SK-N-SH treated with all-trans-retinoic acid at 6 μM for 48 hours (cell line): ENCODE measurements around the gene LYZL6.

Experiments
- ATAC-seq: fragments of 200-7000 bp; cut with Tn5 transposase; 3 replicates; pipeline ENCODE4 v1.9.1; 2020; ENCODE audit warnings: mild to moderate bottlenecking, moderate library complexity
- ARNTL ChIP-seq: fragments of 450-650 bp; formaldehyde crosslinking; IDR thresholded peaks from 2 replicates; pipeline ENCODE4 v1.5.0; 2020; ENCODE audit warnings: low read depth, mild to moderate bottlenecking, moderate library complexity, borderline replicate concordance
- BACH2 ChIP-seq: fragments of 250-450 bp; sonication (Bioruptor Pico); IDR thresholded peaks from 2 replicates; pipeline ENCODE4 v1.9.0; 2021; ENCODE audit warnings: mild to moderate bottlenecking, borderline replicate concordance
- CREB5 ChIP-seq: fragments of 250-450 bp; sonication (Bioruptor Pico); IDR thresholded peaks from 2 replicates; pipeline ENCODE4 v1.5.1; 2020; ENCODE audit warnings: low read depth, mild to moderate bottlenecking, moderate library complexity
- CSDC2 ChIP-seq: fragments of 250-450 bp; sonication (Bioruptor Pico); IDR thresholded peaks from 2 replicates; pipeline ENCODE4 v1.5.0; 2020; ENCODE audit warnings: mild to moderate bottlenecking, moderate library complexity
- ESRRG ChIP-seq: fragments of 250-450 bp; sonication (Bioruptor Pico); IDR thresholded peaks from 2 replicates; pipeline ENCODE4 v1.6.1; 2021; ENCODE audit warnings: mild to moderate bottlenecking
- GLIS3 ChIP-seq: fragments of 250-450 bp; sonication (Bioruptor Pico); IDR thresholded peaks from 2 replicates; pipeline ENCODE4 v1.5.0; 2020; ENCODE audit warnings: mild to moderate bottlenecking, moderate library complexity
- OSR1 ChIP-seq: fragments of 250-450 bp; sonication (Bioruptor Pico); IDR thresholded peaks from 2 replicates; pipeline ENCODE4 v1.8.0; 2022; ENCODE audit warnings: moderate library complexity, mild to moderate bottlenecking, inconsistent platforms
- PATZ1 ChIP-seq: fragments of 250-450 bp; sonication (Bioruptor Pico); IDR thresholded peaks from 2 replicates; pipeline ENCODE4 v1.8.0; 2020; ENCODE audit warnings: mild to moderate bottlenecking, moderate library complexity, borderline replicate concordance
- PPARA ChIP-seq: fragments of 250-450 bp; sonication (Bioruptor Pico); IDR thresholded peaks from 2 replicates; pipeline ENCODE4 v1.5.0; 2020; ENCODE audit warnings: mild to moderate bottlenecking, borderline replicate concordance
- RARB ChIP-seq: fragments of 250-450 bp; sonication (Bioruptor Pico); IDR thresholded peaks from 2 replicates; pipeline ENCODE4 v1.8.0; 2021; ENCODE audit warnings: mild to moderate bottlenecking, moderate library complexity
- SNAI2 ChIP-seq: fragments of 250-450 bp; sonication (Bioruptor Pico); IDR thresholded peaks from 2 replicates; pipeline ENCODE4 v1.5.0; 2020; ENCODE audit warnings: mild to moderate bottlenecking, moderate library complexity
- TCF4 ChIP-seq: fragments of 250-450 bp; sonication (Bioruptor Pico); IDR thresholded peaks from 2 replicates; pipeline ENCODE4 v1.8.0; 2021; ENCODE audit warnings: mild to moderate bottlenecking, moderate library complexity, borderline replicate concordance
- TOX ChIP-seq: fragments of 250-450 bp; sonication (Bioruptor Pico); IDR thresholded peaks from 2 replicates; pipeline ENCODE4 v1.8.0; 2021; ENCODE audit warnings: mild to moderate bottlenecking, moderate library complexity, borderline replicate concordance
- ZC3H10 ChIP-seq: fragments of 250-450 bp; sonication (Bioruptor Pico); IDR thresholded peaks from 2 replicates; pipeline ENCODE4 v1.5.1; 2021; ENCODE audit warnings: mild to moderate bottlenecking, moderate library complexity
- ZFP3 ChIP-seq: fragments of 250-450 bp; sonication (Bioruptor Pico); IDR thresholded peaks from 2 replicates; pipeline ENCODE4 v1.5.0; 2020; ENCODE audit warnings: mild to moderate bottlenecking, moderate library complexity
- ZFP30 ChIP-seq: fragments of 450-650 bp; formaldehyde crosslinking; IDR thresholded peaks from 2 replicates; pipeline ENCODE4 v1.5.0; 2022; ENCODE audit warnings: mild to moderate bottlenecking, moderate library complexity
- ZNF70 ChIP-seq: fragments of 450-650 bp; formaldehyde crosslinking; IDR thresholded peaks from 2 replicates; pipeline ENCODE4 v1.5.0; 2020; ENCODE audit warnings: mild to moderate bottlenecking, moderate library complexity
- ZNF8 ChIP-seq: fragments of 450-650 bp; formaldehyde crosslinking; IDR thresholded peaks from 2 replicates; pipeline ENCODE4 v1.5.0; 2020; ENCODE audit warnings: mild to moderate bottlenecking, moderate library complexity
- TF ChIP-seq, protein P1 (sequence below): fragments of 250-450 bp; sonication (Bioruptor Pico); IDR thresholded peaks from 2 replicates; pipeline ENCODE4 v1.8.0; 2021; ENCODE audit warnings: low read depth, mild to moderate bottlenecking, moderate library complexity, borderline replicate concordance
- TF ChIP-seq, protein P2 (sequence below): fragments of 250-450 bp; sonication (Bioruptor Pico); IDR thresholded peaks from 2 replicates; pipeline ENCODE4 v1.5.0; 2020; ENCODE audit warnings: mild to moderate bottlenecking, moderate library complexity
- TF ChIP-seq, protein P3 (sequence below): fragments of 250-450 bp; sonication (Bioruptor Pico); IDR thresholded peaks from 2 replicates; pipeline ENCODE4 v1.5.1; 2021; ENCODE audit warnings: mild to moderate bottlenecking, moderate library complexity

The LYZL6 gene

GRCh38 chr17:35948092-35948491 is 4.6 kb upstream of the LYZL6 start:
- no peak for TF ChIP-seq ARNTL (CRISPR knock-in tag)
- no peak for TF ChIP-seq ZFP3 (CRISPR knock-in tag)
- no peak for TF ChIP-seq ZC3H10
- TF ChIP-seq, protein P1, sequence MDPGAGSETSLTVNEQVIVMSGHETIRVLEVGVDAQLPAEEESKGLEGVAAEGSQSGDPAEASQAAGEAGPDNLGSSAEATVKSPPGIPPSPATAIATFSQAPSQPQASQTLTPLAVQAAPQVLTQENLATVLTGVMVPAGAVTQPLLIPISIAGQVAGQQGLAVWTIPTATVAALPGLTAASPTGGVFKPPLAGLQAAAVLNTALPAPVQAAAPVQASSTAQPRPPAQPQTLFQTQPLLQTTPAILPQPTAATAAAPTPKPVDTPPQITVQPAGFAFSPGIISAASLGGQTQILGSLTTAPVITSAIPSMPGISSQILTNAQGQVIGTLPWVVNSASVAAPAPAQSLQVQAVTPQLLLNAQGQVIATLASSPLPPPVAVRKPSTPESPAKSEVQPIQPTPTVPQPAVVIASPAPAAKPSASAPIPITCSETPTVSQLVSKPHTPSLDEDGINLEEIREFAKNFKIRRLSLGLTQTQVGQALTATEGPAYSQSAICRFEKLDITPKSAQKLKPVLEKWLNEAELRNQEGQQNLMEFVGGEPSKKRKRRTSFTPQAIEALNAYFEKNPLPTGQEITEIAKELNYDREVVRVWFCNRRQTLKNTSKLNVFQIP (CRISPR knock-in tag) = no peak
- TF ChIP-seq ZFP30 (CRISPR knock-in tag) = no peak
- TF ChIP-seq CREB5 (CRISPR knock-in tag) = no peak
- TF ChIP-seq RARB (CRISPR knock-in tag) = no peak
- TF ChIP-seq GLIS3 (CRISPR knock-in tag) = no peak
- TF ChIP-seq, protein P2, sequence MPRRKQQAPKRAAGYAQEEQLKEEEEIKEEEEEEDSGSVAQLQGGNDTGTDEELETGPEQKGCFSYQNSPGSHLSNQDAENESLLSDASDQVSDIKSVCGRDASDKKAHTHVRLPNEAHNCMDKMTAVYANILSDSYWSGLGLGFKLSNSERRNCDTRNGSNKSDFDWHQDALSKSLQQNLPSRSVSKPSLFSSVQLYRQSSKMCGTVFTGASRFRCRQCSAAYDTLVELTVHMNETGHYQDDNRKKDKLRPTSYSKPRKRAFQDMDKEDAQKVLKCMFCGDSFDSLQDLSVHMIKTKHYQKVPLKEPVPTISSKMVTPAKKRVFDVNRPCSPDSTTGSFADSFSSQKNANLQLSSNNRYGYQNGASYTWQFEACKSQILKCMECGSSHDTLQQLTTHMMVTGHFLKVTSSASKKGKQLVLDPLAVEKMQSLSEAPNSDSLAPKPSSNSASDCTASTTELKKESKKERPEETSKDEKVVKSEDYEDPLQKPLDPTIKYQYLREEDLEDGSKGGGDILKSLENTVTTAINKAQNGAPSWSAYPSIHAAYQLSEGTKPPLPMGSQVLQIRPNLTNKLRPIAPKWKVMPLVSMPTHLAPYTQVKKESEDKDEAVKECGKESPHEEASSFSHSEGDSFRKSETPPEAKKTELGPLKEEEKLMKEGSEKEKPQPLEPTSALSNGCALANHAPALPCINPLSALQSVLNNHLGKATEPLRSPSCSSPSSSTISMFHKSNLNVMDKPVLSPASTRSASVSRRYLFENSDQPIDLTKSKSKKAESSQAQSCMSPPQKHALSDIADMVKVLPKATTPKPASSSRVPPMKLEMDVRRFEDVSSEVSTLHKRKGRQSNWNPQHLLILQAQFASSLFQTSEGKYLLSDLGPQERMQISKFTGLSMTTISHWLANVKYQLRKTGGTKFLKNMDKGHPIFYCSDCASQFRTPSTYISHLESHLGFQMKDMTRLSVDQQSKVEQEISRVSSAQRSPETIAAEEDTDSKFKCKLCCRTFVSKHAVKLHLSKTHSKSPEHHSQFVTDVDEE (CRISPR knock-in tag) = no peak
- TF ChIP-seq ZNF8 (CRISPR knock-in tag) = no peak
- no peak for TF ChIP-seq SNAI2 (CRISPR knock-in tag)
- no peak for TF ChIP-seq CSDC2 (CRISPR knock-in tag)
- no peak for TF ChIP-seq TOX (CRISPR knock-in tag)
- no peak for TF ChIP-seq ESRRG (CRISPR knock-in tag)
- TF ChIP-seq BACH2 (CRISPR knock-in tag) = no peak
- TF ChIP-seq ZNF70 (CRISPR knock-in tag) = no peak
- TF ChIP-seq PPARA (CRISPR knock-in tag) = no peak
- TF ChIP-seq PATZ1 (CRISPR knock-in tag) = no peak
- no peak for ATAC-seq

DNA sequence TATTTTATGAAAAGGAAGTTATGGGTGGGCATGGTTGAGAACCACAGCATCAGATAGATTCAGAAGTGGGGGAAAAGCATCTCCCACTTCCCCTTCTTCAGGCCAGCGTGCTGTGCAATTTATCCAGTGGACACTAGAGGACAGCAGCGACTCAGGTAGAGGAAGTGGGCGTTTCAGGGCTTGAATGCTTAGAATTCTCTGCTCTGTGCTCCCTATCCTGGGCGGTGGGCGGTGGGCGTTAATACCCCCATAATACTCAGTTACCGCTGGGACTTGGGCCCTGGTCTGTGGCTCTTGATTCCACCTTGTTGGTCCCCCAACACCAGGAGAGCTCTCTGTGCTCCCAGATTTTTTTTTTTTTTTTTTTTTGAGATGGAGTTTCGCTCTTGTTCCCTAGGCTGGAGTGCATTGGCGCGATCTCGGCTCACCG is 3.7 kb upstream of the LYZL6 start:
- peak; percentile 97 for ATAC-seq
- TF ChIP-seq, protein P3, sequence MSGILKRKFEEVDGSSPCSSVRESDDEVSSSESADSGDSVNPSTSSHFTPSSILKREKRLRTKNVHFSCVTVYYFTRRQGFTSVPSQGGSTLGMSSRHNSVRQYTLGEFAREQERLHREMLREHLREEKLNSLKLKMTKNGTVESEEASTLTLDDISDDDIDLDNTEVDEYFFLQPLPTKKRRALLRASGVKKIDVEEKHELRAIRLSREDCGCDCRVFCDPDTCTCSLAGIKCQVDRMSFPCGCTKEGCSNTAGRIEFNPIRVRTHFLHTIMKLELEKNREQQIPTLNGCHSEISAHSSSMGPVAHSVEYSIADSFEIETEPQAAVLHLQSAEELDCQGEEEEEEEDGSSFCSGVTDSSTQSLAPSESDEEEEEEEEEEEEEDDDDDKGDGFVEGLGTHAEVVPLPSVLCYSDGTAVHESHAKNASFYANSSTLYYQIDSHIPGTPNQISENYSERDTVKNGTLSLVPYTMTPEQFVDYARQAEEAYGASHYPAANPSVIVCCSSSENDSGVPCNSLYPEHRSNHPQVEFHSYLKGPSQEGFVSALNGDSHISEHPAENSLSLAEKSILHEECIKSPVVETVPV = no peak
- no peak for TF ChIP-seq CSDC2 (CRISPR knock-in tag)
- TF ChIP-seq RARB (CRISPR knock-in tag) = no peak
- TF ChIP-seq, protein P2 (CRISPR knock-in tag) = no peak
- TF ChIP-seq ZC3H10 = no peak
- TF ChIP-seq ARNTL (CRISPR knock-in tag) = no peak
- TF ChIP-seq OSR1 = no peak
- no peak for TF ChIP-seq TOX (CRISPR knock-in tag)
- TF ChIP-seq TCF4 (CRISPR knock-in tag) = no peak
- TF ChIP-seq, all 23 proteins: peak for 0
